RWPE2 (cell line): ENCODE measurements around the gene NDUFA5.
"Not testable (repeated sequence)": the region's sequence is repeated elsewhere in the genome, so short reads cannot be mapped to it uniquely, and the experiment has no call there.

Experiments used
- ATAC-seq: fragments of 200-7000 bp; cut with Tn5 transposase; 3 replicates; pipeline ENCODE4 v1.9.1; 2021; ENCODE audit warnings: low read depth
- DNase-seq: peaks from one replicate; pipeline ENCODE4 v3.0.0-alpha.2; 2020; ENCODE audit warnings: low spot score
- H3K27ac ChIP-seq: fragments of 450-650 bp; 2 replicates; pipeline ENCODE4 v1.5.1; 2017; ENCODE audit warnings: mild to moderate bottlenecking; ENCODE audit not compliant: poor library complexity, severe bottlenecking
- H3K27me3 ChIP-seq: fragments of 250-450 bp; sonication (Bioruptor Pico); 2 replicates; pipeline ENCODE4 v1.5.1; 2021; ENCODE audit warnings: mild to moderate bottlenecking, moderate library complexity; ENCODE audit not compliant: insufficient read depth, poor library complexity, severe bottlenecking
- H3K36me3 ChIP-seq: fragments of 250-450 bp; sonication (Bioruptor Pico); 2 replicates; pipeline ENCODE4 v1.5.1; 2020; ENCODE audit warnings: low read depth, mild to moderate bottlenecking, moderate library complexity
- H3K4me1 ChIP-seq: fragments of 250-450 bp; sonication (Bioruptor Pico); 2 replicates; pipeline ENCODE4 v1.5.1; 2021; ENCODE audit warnings: mild to moderate bottlenecking, moderate library complexity; ENCODE audit not compliant: insufficient read depth, poor library complexity, severe bottlenecking
- H3K4me3 ChIP-seq: fragments of 250-450 bp; sonication (Bioruptor Pico); 2 replicates; pipeline ENCODE4 v1.5.1; 2021; ENCODE audit warnings: mild to moderate bottlenecking, moderate library complexity; ENCODE audit not compliant: severe bottlenecking
- H3K9me3 ChIP-seq: fragments of 250-450 bp; sonication (Bioruptor Pico); 2 replicates; pipeline ENCODE4 v1.5.1; 2021; ENCODE audit warnings: mild to moderate bottlenecking, moderate library complexity; ENCODE audit not compliant: severe bottlenecking
- TF ChIP-seq, protein P1 (sequence below): fragments of 450-650 bp; IDR thresholded peaks from one replicate; pipeline ENCODE4 v1.5.1; 2017; ENCODE audit warnings: mild to moderate bottlenecking, moderate library complexity; ENCODE audit not compliant: poor library complexity, severe bottlenecking

Gene NDUFA5

DNA sequence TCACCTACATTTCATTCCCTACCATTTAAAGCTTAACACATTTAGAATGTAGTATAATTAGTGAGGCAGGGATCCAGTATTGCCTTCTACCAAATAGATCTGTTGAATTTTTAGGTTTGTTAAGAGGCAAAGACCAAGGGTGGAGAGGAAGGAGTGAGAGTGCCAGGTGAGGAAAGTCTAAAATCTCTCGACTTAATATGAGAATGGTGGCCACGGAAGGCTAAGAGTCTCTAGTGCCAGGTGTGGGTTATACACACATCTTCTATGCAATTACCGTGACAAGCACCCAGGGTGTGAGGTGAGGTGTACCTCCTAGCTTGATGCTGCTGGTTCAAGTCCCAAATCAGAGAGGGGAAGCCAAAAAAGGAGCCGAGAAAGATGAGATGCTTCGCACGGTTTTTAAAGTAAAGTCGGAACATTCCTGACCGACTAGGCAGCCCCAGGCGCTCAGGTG lies 23.7 kb downstream of the NDUFA5 start:
- H3K27me3 ChIP-seq = peaks cover 19% of the 10 kb centered on the region
- DNase-seq (no peak), ATAC-seq (no peak; the same call in 2 of the 3 replicates)
- no peaks in the 10 kb centered on the region for H3K9me3 ChIP-seq
- peak overlapping the region; percentile 38 for H3K4me3 ChIP-seq
- TF ChIP-seq, protein P1, sequence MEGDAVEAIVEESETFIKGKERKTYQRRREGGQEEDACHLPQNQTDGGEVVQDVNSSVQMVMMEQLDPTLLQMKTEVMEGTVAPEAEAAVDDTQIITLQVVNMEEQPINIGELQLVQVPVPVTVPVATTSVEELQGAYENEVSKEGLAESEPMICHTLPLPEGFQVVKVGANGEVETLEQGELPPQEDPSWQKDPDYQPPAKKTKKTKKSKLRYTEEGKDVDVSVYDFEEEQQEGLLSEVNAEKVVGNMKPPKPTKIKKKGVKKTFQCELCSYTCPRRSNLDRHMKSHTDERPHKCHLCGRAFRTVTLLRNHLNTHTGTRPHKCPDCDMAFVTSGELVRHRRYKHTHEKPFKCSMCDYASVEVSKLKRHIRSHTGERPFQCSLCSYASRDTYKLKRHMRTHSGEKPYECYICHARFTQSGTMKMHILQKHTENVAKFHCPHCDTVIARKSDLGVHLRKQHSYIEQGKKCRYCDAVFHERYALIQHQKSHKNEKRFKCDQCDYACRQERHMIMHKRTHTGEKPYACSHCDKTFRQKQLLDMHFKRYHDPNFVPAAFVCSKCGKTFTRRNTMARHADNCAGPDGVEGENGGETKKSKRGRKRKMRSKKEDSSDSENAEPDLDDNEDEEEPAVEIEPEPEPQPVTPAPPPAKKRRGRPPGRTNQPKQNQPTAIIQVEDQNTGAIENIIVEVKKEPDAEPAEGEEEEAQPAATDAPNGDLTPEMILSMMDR = no peak
- H3K36me3 ChIP-seq = no peaks in the 10 kb centered on the region
- peaks cover 16% of the 10 kb centered on the region for H3K4me1 ChIP-seq
- no peak overlapping the region for H3K27ac ChIP-seq

DNA sequence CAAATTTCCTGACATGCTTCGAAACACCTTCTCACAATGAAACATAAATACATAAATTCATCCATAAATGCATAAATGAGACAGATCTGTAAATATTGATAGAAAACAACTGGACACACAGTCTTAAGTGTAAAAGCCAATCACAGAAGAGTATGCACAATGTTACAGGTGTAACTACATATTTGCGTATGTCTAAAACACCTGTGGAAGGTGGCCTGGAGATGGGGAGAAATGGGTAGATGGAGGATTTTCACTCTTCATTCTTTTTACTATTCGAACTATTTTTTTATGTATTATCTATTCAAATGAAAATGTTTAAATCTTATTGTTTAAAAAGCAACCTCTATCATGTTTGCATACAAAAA lies 24.1 kb downstream of the NDUFA5 start:
- TF ChIP-seq, protein P1 = no peak
- H3K36me3 ChIP-seq = no peaks in the 10 kb centered on the region
- H3K4me3 ChIP-seq = no peak overlapping the region
- no peak for DNase-seq
- no peak overlapping the region for H3K27ac ChIP-seq
- no peaks in the 10 kb centered on the region for H3K9me3 ChIP-seq
- H3K27me3 ChIP-seq = peaks cover 19% of the 10 kb centered on the region
- no peak for ATAC-seq
- peaks cover 12% of the 10 kb centered on the region for H3K4me1 ChIP-seq

DNA sequence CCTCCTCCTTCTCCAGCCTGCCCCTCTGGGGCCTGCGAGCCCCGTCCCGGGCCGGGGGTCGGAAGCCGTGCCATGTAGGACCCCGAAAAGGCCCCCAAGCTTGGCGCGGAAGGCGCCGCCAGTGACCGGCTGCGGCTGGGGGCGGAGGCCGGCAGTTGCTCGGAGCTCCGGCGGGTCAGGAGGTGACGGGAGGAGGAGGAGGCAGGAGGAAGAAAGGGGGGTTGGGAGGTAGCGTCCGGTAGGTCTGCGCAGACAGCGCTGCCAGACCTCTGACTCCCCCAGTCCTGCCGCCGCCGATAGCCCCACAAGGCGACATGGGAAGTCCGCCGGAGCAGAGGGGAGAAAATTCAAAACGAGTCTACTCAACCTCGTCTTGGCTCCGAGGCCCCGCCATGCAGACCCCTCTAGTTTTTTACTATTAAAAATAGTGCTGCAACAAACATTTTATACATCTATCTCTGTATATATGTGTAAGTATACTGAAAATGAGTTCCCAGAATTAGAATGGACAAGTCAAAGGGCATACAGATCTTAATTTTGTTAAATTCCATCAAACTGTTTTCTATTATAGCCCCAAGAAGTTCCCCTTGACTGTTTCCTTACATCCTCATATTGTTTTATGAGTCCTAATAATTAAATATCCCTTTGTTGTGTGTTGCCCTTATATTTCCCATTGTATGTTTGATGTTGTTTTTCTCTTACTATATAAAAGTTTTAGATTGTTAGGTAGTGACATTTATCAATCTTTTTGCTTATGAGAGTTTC lies 24.6 kb downstream of the NDUFA5 start:
- ATAC-seq = peak; percentile 33; the same call in 2 of the 3 replicates
- peaks cover 19% of the 10 kb centered on the region for H3K27me3 ChIP-seq
- not testable (repeated sequence) for DNase-seq, H3K9me3 ChIP-seq, H3K4me3 ChIP-seq, H3K27ac ChIP-seq, H3K4me1 ChIP-seq, H3K36me3 ChIP-seq

DNA sequence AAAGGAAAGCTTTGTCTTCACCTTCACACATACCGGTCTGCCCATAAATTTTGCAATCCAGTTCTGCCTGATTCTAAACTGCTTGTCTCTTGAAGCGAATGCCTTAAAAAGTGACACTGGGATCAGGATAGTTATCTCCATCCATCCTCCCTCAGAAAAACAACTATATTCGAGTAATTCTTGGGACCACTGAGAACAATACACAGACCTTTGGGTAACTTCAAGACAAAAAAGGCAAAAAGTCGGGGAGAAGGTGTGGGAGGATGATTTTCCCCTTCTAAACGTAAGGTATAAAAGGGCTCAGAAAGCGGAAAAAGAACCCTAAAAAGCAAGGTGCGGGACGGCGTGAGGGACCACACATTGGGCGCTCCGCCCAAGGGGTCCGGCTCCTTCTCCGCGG lies 25.3 kb downstream of the NDUFA5 start:
- H3K36me3 ChIP-seq, DNase-seq, H3K27ac ChIP-seq, H3K4me1 ChIP-seq, H3K9me3 ChIP-seq, H3K4me3 ChIP-seq, ATAC-seq: not testable (repeated sequence)
- peaks cover 19% of the 10 kb centered on the region for H3K27me3 ChIP-seq

DNA sequence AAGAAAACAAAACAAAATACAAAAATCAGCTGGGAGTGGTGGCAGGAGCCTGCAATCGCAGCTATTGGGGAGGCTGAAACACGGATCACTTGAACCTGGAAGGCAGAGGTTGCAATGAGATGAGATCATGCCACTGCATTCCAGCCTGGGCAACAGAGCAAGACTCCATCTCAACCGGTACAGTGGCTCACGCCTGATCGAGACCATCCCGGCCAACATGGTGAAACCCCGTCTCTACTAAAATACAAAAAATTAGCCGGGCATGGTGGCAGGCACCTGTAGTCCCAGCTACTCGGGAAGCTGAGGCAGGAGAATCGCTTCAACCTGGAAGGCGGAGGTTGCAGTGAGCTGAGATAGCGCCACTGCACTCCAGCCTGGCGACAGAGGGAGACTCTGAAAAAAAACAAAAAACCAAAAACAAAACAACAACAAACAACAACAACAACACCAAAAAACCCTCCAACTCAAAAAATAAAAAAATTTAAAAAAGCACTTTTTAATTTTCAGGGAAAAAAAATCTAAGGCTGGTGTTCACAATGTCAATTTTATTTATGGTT lies 27.5 kb downstream of the NDUFA5 start:
- not testable (repeated sequence) for H3K4me1 ChIP-seq, H3K27ac ChIP-seq, H3K4me3 ChIP-seq, H3K36me3 ChIP-seq, ATAC-seq, DNase-seq, H3K9me3 ChIP-seq
- H3K27me3 ChIP-seq = peaks cover 19% of the 10 kb centered on the region

DNA sequence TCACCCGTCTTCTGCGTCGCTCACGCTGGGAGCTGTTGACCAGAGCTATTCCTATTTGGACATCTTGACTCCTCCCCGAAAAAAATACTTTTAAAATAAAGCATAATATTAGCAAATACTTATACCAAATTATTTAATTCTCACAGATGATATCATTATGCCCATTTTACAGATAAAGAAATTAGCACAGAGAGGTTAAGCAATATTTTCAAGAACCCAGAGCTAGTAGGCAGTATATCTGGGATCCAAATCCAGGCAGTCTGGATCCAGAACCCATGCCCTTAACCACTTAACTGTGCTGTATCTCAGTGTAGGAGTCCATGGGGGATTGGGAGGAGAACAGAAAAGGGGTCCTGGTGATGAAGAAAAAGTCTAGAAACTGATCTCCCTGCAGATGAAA lies 29.4 kb downstream of the NDUFA5 start:
- peaks cover 10% of the 10 kb centered on the region for H3K27me3 ChIP-seq
- no peak overlapping the region for H3K27ac ChIP-seq
- no peaks in the 10 kb centered on the region for H3K9me3 ChIP-seq
- H3K4me1 ChIP-seq = no peaks in the 10 kb centered on the region
- no peaks in the 10 kb centered on the region for H3K36me3 ChIP-seq
- TF ChIP-seq, protein P1 = no peak
- ATAC-seq (no peak), DNase-seq (no peak)
- H3K4me3 ChIP-seq = no peak overlapping the region

DNA sequence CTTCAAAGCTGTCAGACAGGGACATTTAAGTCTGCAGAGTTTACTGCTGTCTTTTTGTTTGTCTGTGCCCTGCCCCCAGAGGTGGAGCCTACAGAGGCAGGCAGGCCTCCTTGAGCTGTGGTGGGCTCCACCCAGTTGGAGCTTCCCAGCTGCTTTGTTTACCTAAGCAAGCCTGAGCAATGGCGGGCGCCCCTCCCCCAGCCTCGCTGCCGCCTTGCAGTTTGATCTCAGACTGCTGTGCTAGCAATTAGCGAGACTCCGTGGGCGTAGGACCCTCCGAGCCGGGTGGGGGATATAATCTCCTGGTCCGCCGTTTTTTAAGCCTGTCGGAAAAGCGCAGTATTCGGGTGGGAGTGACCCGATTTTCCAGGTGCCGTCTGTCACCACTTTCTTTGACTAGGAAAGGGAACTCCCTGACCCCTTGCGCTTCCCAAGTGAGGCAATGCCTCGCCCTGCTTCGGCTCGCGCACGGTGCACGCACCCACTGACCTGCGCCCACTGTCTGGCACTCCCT lies 29.8 kb downstream of the NDUFA5 start:
- H3K36me3 ChIP-seq, H3K27me3 ChIP-seq, H3K27ac ChIP-seq, H3K4me3 ChIP-seq, ATAC-seq, H3K4me1 ChIP-seq, H3K9me3 ChIP-seq, DNase-seq: not testable (repeated sequence)

DNA sequence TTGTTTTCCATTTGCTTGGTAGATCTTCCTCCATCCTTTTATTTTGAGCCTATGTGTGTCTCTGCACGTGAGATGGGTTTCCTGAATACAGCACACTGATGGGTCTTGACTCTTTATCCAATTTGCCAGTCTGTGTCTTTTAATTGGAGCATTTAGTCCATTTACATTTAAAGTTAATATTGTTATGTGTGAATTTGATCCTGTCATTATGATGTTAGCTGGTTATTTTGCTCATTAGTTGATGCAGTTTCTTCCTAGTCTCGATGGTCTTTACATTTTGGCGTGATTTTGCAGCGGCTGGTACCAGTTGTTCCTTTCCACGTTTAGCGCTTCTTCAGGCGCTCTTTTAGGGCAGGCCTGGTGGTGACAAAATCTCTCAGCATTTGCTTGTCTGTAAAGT lies 31.1 kb downstream of the NDUFA5 start:
- not testable (repeated sequence) for H3K9me3 ChIP-seq, H3K27me3 ChIP-seq, ATAC-seq, H3K27ac ChIP-seq, H3K4me3 ChIP-seq, DNase-seq, H3K36me3 ChIP-seq, H3K4me1 ChIP-seq
